Measurements from ENCODE around the gene OFD1. TPM values are rescaled to one million over a fixed set of nuclear protein-coding genes. Genes with fewer than 3 reads are reported as not detected.

The OFD1 gene
- total and polyA plus RNA-seq, 2 of the 8 experiments (the other 6 are each of a cell fraction or from before 2014, with no cell fraction given), result 8.0 to 23.4 TPM

GRCh38 chrX:13700380-13700779 is 34.2 kb upstream of the OFD1 start:
- Histone ChIP-seq H3K9me3 (ENCODE audit: insufficient read depth in 2 of 2, low read depth in 1 of 2, low read length in 1 of 2) (no peaks in the 10 kb centered on the region), H2AFZ (ENCODE audit: low read length) (no peak overlapping the region), H2BK12ac (ENCODE audit: low read depth, low read length) (no peak overlapping the region), H3K79me1 (ENCODE audit: low read depth, low read length) (peaks cover 6% of the 10 kb centered on the region), H2BK15ac (ENCODE audit: low read length) (no peak overlapping the region), H3K18ac (ENCODE audit: extremely low read depth, low read length) (no peak overlapping the region), H3K4me3 (ENCODE audit: extremely low read depth in 1 of 4, insufficient read depth in 2 of 4, low read depth in 3 of 4, low read length in 4 of 4) (no peak overlapping the region), H3K79me2 (ENCODE audit: control insufficient read depth in 1 of 2, insufficient read depth in 2 of 2, low read length in 2 of 2) (peaks cover 0 to 88% of the 10 kb centered on the region in 2 experiments; a peak in 2 of 4 replicates), H4K91ac (replicated peaks; ENCODE audit: insufficient read length, low read length) (no peak overlapping the region), H2BK20ac (ENCODE audit: low read length) (no peak overlapping the region), H2BK5ac (ENCODE audit: low read depth, low read length) (no peak overlapping the region), H3K56ac (replicated peaks; ENCODE audit: insufficient read length, low read depth, low read length) (no peak overlapping the region), H3K36me3 (ENCODE audit: control insufficient read depth in 2 of 4, insufficient read depth in 4 of 4, low read length in 3 of 4) (no peaks in the 10 kb centered on the region; a peak in 2 of 8 replicates), H3K27ac (ENCODE audit: low read depth, low read length) (no peak overlapping the region), H2AK5ac (ENCODE audit: low read depth, low read length) (no peak overlapping the region), H4K5ac (ENCODE audit: insufficient read length, low read depth, low read length) (no peak overlapping the region), H4K8ac (ENCODE audit: extremely low read depth, insufficient read depth, low read length) (no peak overlapping the region), H3K4me2 (ENCODE audit: insufficient read depth in 1 of 2, low read depth in 2 of 2, low read length in 2 of 2) (no peak overlapping the region), H3K27me3 (replicated peaks in 1 of 4; ENCODE audit: control insufficient read depth in 3 of 4, extremely low read depth in 1 of 4, insufficient read depth in 3 of 4, low read length in 3 of 4) (no peaks in the 10 kb centered on the region), H3K9ac (replicated peaks in 1 of 4; ENCODE audit: extremely low read depth in 1 of 4, low read depth in 3 of 4, low read length in 3 of 4) (no peak overlapping the region), H4K20me1 (replicated peaks in 1 of 2; ENCODE audit: control insufficient read depth in 1 of 2, insufficient read depth in 2 of 2, low read length in 2 of 2) (peaks cover 0 to 9% of the 10 kb centered on the region in 2 experiments), H2BK120ac (replicated peaks; ENCODE audit: low read depth, low read length) (no peak overlapping the region), H3K4ac (replicated peaks; ENCODE audit: insufficient read length, low read depth, low read length) (no peak overlapping the region), H3K23ac (ENCODE audit: insufficient read length) (no peak overlapping the region), H3K14ac (ENCODE audit: insufficient read length) (no peak overlapping the region), H3K23me2 (ENCODE audit: low read depth, low read length) (no peaks in the 10 kb centered on the region), H3K4me1 (replicated peaks in 1 of 4; ENCODE audit: control insufficient read depth in 3 of 4, insufficient read depth in 4 of 4, low read length in 3 of 4) (peaks cover 0 to 4% (median 2%) of the 10 kb centered on the region in 4 experiments; a peak in 3 of 7 replicates)
- ChIA-PET POLR2A (ENCODE audit: partially characterized antibody) (interaction anchor here (0.6 to 0.7 kb wide), 2 partner anchors 216 to 326 kb away, joined by 3 read pairs; no protein-coding TSS in a partner anchor), CTCF (ENCODE audit: partially characterized antibody) (interaction anchor here (0.6 to 1.5 kb wide), 2 partner anchors 46 to 1303 kb away, joined by 3 to 4 read pairs; no protein-coding TSS in a partner anchor)
- TF ChIP-seq SP2 (IDR thresholded peaks at IDR 0.05; ENCODE audit: low read length), result no peak
- TF ChIP-seq ATF3 (IDR thresholded peaks at IDR 0.05; ENCODE audit: insufficient read depth, low read depth, low read length), result no peak
- no peak for TF ChIP-seq CHD2 (IDR thresholded peaks at IDR 0.05; ENCODE audit: low read length)
- no peak for TF ChIP-seq RAD21 (IDR thresholded peaks at IDR 0.05 in 1 of 2, conservative IDR thresholded peaks at IDR 0.05 in 1 of 2; ENCODE audit: low read depth in 2 of 2, low read length in 2 of 2)
- TF ChIP-seq CTBP2 (IDR thresholded peaks at IDR 0.05; ENCODE audit: borderline replicate concordance, insufficient read depth, insufficient read length, low read length), result no peak
- no peak for TF ChIP-seq POU5F1 (IDR thresholded peaks at IDR 0.05; ENCODE audit: low read depth, low read length)
- no peak for TF ChIP-seq ZNF274 (IDR thresholded peaks at IDR 0.05; ENCODE audit: borderline replicate concordance, extremely low read depth, low read length)
- no peak for TF ChIP-seq TAF7 (optimal IDR thresholded peaks at IDR 0.05; ENCODE audit: borderline replicate concordance, low read depth, low read length)
- no peak for TF ChIP-seq EGR1 (IDR thresholded peaks at IDR 0.05; ENCODE audit: borderline replicate concordance, low read depth, low read length)
- TF ChIP-seq KDM1A (IDR thresholded peaks at IDR 0.05; ENCODE audit: borderline replicate concordance, low read length), result no peak
- no peak for TF ChIP-seq BRCA1 (IDR thresholded peaks at IDR 0.05; ENCODE audit: low read depth, low read length)
- WGBS, 2 experiments (ENCODE audit: extremely low coverage in 1 of 2, insufficient coverage in 1 of 2, insufficient read length in 1 of 2, insufficient replicate concordance in 2 of 2, low coverage in 1 of 2, low lambda C conversion rate in 2 of 2, missing lambda C conversion rate in 1 of 2), result 90% methylated on average over 4 of the region's 4 CpGs; no CpG with 5 or more reads in 1 of the 2 experiments
- FAIRE-seq (no peak), DNase-seq (ENCODE audit: low read depth in 1 of 2, low spot score in 2 of 2) (no peak)

All from H1 (cell line).